AG04450 (cell line): ENCODE results near the gene RCAN2. TPM values are rescaled to one million over a fixed set of nuclear protein-coding genes. Genes with fewer than 3 reads are reported as not detected.

Experiments used
- CTCF ChIA-PET: fragments of 300-600, 350-600 bp; formaldehyde crosslinking; extraction: SDS; loops from one replicate; lab custom pipeline; 2022; ENCODE audit warnings: antibody characterized with exemption, inconsistent platforms; lab: Charles Lee
- POLR2A ChIA-PET: fragments of 350-600 bp; formaldehyde crosslinking; extraction: SDS; loops from one replicate; lab custom pipeline; 2021; ENCODE audit warnings: antibody characterized with exemption, inconsistent platforms; lab: Yijun Ruan, JAX
- DNase-seq: peaks from one replicate; pipeline ENCODE4 v3.0.0-alpha.2; 2011; ENCODE audit warnings: low read depth, low spot score
- H3K27ac ChIP-seq: one replicate; pipeline ENCODE4 v1.5.1; 2012; ENCODE audit warnings: low read depth, low read length, control low read depth
- H3K27me3 ChIP-seq: one replicate; pipeline ENCODE4 v1.6.0; 2012; ENCODE audit warnings: low read length; ENCODE audit not compliant: control insufficient read depth, insufficient read depth
- H3K4me3 ChIP-seq: 2 replicates; pipeline ENCODE4 v1.5.1; 2011; ENCODE audit warnings: mild to moderate bottlenecking, low read depth, low read length, control low read depth
- H3K9me3 ChIP-seq: 2 replicates; pipeline ENCODE4 v1.5.1; 2012; ENCODE audit warnings: low read length; ENCODE audit not compliant: control insufficient read depth, insufficient read depth
- polyA plus RNA-seq: library from polyadenylated mRNA; depleted of rRNA; stranded (reverse); fragments of >200 nt; gene quantifications from 2 replicates; pipeline ENCODE4 v1.2.3, GENCODE V29; 2011
- TF ChIP-seq, protein P1 (sequence below): IDR thresholded peaks from 2 replicates; pipeline ENCODE4 v1.5.1; 2011; ENCODE audit warnings: low read depth, low read length, control low read depth, inconsistent platforms

Gene RCAN2
- polyA plus RNA-seq, 1 experiment: 0.11 TPM

DNA sequence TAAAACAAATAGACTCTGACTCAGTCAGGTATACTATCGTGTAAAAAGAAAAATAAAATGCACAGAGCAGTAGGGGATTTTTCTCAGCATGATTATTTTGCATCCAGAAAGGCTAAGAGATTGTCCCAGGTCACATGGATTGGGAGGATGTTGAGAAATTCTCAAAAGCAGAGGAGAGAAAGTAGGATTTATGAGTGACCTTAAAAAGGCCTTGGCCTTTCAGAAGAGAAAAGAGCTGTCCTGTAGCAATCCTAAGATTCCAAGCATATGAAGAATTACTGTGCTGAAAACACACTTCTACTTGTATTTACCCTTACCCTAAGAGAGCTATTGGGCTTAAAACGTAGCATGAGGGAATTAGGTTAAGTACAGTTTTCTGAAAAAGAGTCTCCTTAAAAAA, 170.7 kb downstream of the RCAN2 start:
- no peak overlapping the region for H3K4me3 ChIP-seq
- H3K27me3 ChIP-seq: no peaks in the 10 kb centered on the region
- no peak for DNase-seq
- no peak overlapping the region for H3K27ac ChIP-seq
- POLR2A ChIA-PET: no interaction called here
- CTCF ChIA-PET: no interaction called here
- no peaks in the 10 kb centered on the region for H3K9me3 ChIP-seq
- TF ChIP-seq, protein P1, sequence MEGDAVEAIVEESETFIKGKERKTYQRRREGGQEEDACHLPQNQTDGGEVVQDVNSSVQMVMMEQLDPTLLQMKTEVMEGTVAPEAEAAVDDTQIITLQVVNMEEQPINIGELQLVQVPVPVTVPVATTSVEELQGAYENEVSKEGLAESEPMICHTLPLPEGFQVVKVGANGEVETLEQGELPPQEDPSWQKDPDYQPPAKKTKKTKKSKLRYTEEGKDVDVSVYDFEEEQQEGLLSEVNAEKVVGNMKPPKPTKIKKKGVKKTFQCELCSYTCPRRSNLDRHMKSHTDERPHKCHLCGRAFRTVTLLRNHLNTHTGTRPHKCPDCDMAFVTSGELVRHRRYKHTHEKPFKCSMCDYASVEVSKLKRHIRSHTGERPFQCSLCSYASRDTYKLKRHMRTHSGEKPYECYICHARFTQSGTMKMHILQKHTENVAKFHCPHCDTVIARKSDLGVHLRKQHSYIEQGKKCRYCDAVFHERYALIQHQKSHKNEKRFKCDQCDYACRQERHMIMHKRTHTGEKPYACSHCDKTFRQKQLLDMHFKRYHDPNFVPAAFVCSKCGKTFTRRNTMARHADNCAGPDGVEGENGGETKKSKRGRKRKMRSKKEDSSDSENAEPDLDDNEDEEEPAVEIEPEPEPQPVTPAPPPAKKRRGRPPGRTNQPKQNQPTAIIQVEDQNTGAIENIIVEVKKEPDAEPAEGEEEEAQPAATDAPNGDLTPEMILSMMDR: no peak

DNA sequence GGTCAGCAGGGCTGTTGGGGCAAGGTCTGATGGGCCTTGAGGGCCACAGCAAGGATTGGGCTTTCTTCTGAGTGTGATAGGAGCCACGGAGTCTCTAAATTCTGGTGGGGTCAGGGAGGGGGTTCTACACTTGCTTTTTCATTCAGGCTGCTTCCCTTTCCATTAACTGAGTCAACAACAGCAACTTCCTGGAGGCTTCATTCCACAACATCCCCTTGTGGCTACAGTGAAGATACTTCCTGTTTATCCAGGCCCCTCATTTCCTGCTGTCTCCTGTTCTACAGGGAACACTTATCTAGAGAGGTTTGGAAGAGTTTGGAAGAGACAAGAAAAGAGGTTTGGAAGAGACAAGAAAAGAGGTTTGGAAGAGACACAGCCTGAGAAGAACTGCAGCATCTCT, 175.7 kb downstream of the RCAN2 start:
- TF ChIP-seq, protein P1: no peak
- POLR2A ChIA-PET: no interaction called here
- CTCF ChIA-PET: no interaction called here

DNA sequence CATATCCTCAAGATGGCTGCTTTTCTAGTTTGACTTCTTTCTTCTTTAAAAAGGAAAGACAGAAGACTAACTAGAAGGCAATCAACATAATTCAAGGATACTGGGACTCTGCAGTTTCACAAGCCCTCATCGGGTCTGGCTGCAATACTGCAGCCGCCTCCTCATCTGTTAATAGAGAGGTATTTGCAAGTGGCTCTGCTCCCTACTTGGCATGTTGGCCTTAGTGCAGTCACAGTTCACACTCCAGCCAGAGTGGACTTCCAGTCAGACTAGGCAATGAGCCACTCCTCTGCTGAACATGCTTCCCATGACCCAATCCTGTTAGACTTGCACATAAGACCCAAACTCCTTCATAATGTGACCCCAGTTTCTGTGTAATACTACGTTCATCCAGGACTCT, 178.6 kb downstream of the RCAN2 start:
- POLR2A ChIA-PET: no interaction called here
- Histone ChIP-seq H3K27ac (no peak overlapping the region), H3K9me3 (no peaks in the 10 kb centered on the region), H3K27me3 (no peaks in the 10 kb centered on the region), H3K4me3 (no peak overlapping the region)
- CTCF ChIA-PET: no interaction called here
- TF ChIP-seq, protein P1: no peak
- no peak for DNase-seq

More for the DNA sequence above, 175.7 kb downstream of the RCAN2 start:
- DNase-seq: no peak
- H3K4me3 ChIP-seq: no peak overlapping the region
- H3K9me3 ChIP-seq: no peaks in the 10 kb centered on the region
- no peaks in the 10 kb centered on the region for H3K27me3 ChIP-seq
- no peak overlapping the region for H3K27ac ChIP-seq

DNA sequence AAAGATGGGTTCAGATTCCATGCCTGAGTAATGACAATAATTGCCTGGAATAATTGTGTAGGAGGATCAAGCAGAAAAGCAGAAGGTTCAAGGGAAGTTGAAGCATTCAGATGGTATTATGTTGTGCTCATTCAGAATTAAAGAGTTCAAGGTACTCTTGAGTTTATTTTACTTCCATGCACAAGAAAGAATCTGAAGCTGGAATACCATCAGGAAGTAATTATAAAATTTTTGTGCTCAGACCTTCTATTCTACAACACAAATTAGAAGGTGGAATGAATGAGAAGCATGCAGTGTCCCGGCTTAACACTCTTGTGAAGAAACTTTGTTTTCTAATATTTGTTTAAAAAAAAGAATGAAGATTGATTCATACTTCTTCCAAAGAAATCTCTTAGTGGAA, 181.1 kb downstream of the RCAN2 start:
- Histone ChIP-seq H3K27ac (no peak overlapping the region), H3K4me3 (no peak overlapping the region), H3K9me3 (no peaks in the 10 kb centered on the region), H3K27me3 (no peaks in the 10 kb centered on the region)
- ChIA-PET POLR2A (no interaction called here), CTCF (no interaction called here)
- TF ChIP-seq, protein P1: no peak
- no peak for DNase-seq

DNA sequence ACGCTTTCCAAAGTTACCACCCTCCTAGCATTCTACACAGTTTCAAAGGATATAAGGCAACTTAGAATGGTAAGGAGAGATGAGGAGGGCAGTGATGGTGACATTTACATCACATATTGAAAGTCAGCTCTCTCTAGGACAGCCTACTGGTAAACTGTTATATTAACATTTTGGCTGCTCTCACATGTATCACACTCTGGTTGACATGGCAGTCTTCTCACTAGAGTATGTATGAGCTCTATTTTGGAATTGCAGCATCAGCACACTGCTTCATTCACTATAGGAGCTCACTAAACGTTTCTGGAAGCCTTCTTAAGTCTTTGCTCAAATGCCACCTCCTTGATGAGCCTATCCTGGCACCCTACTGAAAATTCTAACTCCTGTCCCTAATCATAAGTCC, 184.8 kb downstream of the RCAN2 start:
- H3K27me3 ChIP-seq: no peaks in the 10 kb centered on the region
- H3K9me3 ChIP-seq: no peaks in the 10 kb centered on the region
- no peak overlapping the region for H3K4me3 ChIP-seq
- TF ChIP-seq, protein P1: no peak
- H3K27ac ChIP-seq: no peak overlapping the region
- ChIA-PET CTCF (interaction anchor here (0.6 kb wide), 1 partner anchor 1584 kb away, joined by 3 read pairs; no protein-coding TSS in a partner anchor), POLR2A (no interaction called here)
- DNase-seq: no peak
